ENCODE measurements around the gene GPALPP1.
"Not testable (repeated sequence)": the region's sequence is repeated elsewhere in the genome, so short reads cannot be mapped to it uniquely, and the experiment has no call there.

GPALPP1 gene

DNA sequence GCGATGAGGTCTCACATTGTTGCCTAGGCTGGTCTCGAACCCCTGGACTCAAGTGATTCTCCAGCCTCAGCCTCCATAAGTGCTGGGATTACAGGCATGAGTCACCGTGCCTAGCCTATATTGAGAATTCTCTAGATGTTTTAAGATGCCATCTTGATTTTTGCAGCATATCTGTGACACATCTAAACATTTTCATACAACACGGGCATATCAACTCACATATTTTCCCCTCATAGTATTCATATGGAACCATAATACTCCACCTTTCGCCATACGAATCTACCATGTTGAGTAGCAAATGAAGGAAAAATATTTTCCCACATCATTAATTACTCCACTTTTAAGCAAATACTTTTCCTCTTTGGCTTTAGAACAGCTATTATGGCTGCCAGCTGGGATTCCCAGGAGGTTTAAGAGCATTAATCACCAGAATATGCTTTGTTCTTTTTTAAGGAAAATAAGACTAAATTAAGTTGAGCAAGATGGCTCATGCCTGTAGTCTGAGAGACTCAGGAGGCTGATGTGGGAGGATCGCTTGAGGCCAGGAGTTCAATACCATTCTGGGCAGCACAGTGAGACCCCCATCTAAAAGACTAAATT lies 74.0 kb downstream of the GPALPP1 start:
- DNase-seq (ENCODE audit: low read depth), result no peak

GRCh38 chr13:45063889-45064288 lies 74.6 kb downstream of the GPALPP1 start:
- DNase-seq (ENCODE audit: low read depth), result not testable (repeated sequence)

DNA sequence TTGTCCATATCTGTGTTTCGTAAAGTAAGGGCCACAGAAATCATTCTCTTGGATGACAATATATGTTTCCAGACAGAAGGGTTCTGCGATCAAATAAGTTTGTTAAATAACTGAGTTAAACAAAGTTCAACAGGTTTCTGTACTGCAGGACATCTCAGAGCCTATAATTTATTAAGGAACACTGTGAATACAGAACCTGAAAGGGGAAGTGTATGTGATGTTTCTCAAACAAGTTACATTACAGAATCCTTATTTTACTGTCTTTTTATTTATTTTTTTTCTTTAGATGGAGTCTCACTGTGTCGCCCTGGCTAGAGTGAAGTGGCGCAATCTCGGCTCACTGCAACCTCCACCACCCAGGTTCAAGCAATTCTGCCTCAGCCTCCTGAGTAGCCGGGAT lies 75.6 kb downstream of the GPALPP1 start:
- no peak for DNase-seq (ENCODE audit: low read depth)

DNA sequence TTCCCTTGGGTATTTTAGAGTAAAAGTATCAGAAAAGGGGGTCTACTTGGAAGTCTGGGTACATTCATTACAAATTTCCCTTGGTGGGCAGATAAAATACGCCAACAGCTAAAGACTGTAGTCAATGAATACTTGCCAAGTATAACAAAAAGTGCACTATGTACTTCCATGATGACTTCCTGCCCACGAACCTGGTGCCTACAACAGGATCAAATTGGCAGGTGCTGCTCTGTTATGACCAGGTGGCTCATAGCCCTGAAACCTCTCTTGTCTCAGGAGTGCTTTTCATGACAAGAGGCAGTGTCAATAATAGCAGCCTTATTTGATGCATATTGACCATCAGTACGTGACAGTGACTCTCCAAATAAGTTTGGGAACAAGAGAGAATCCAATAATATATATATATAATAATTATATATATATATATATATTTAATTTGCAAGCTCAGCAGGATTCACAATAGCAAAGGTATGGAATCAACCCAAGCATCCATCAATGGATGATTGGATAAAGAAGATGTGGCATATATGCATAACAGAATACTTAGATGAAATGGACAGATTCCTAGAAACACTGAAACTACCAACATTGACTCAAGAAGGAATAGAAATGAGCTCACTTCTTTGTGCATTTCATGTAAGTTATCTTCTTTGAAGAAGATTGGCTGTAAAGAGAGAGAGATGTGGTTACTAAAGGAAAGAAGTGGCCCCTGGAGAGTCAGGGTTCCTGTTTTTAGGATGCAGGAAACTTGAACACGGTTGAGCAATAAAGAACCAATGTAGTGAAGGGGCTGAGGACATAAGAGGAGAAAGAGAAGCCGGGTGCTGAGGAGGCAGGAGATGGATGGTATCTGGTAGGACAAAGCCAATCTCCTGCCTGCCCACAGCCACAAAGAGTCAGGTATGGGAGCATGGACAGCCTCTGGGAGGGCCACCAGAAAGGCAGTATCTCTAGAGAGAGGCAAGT lies 79.0 kb downstream of the GPALPP1 start:
- no peak for DNase-seq (ENCODE audit: low read depth)

DNA sequence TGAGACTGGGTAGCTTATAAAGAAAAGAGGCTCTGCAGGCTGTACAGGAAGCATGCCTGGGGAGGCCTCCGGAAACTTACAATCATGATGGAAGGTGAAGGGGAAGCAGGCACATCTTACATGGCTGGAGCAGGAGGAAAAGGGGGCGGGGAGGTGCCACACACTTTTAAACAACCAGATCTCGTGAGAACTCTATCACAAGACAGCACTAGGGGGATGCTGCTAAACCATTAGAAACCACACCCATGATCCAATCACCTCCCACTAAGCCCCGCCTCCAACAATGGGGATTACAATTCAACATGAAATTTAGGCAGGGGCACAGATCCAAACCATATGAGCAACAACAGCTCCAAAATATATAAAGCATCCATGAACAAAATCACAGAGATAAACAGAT lies 84.5 kb downstream of the GPALPP1 start:
- DNase-seq (ENCODE audit: low read depth), result no peak

DNA sequence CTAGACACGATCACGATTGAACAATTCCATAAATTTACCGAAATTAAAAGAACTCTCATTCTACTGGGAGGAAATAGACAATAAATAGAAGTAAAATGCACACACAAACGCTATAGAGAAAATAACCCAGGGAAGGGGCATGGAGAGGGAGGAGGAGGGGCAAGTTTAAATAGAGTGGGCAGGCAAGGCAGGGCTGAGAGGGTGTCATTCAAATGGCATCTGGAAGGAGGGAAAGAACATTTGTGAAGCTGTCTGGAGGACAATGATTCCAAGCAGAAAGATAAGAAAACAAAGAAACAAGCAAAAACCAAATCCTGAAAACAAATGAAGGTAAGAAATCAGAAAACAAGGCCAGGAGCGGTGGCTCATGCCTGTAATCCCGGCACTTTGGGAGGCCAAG lies 85.4 kb downstream of the GPALPP1 start:
- no peak for DNase-seq (ENCODE audit: low read depth)

DNA sequence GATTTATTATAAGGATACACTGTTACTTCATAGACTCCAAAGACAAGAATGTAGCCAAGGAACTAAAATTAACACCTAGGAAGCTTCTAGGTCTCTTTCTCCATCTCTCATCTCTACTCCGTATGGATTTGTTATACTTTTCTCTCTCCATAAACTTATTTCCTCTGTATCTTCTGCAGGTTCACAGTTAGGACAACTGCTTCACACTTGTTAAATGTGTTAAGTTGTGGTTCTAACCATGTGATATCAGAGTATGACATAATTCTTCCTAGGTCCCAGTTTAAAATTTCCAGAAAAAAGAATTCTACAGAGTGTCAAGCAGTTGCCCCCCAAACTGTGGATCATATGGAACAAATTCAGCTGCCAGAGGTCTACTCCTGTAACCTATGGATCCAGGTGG lies 88.7 kb downstream of the GPALPP1 start:
- DNase-seq (ENCODE audit: low read depth), result no peak
